ENCODE results near the gene LINC00305. TPM values are rescaled to one million over a fixed set of nuclear protein-coding genes. Genes with fewer than 3 reads are reported as not detected.

The LINC00305 gene
- total and polyA plus RNA-seq, 2 of the 8 experiments (the other 6 are each of a cell fraction or from before 2014, with no cell fraction given) = not detected

DNA sequence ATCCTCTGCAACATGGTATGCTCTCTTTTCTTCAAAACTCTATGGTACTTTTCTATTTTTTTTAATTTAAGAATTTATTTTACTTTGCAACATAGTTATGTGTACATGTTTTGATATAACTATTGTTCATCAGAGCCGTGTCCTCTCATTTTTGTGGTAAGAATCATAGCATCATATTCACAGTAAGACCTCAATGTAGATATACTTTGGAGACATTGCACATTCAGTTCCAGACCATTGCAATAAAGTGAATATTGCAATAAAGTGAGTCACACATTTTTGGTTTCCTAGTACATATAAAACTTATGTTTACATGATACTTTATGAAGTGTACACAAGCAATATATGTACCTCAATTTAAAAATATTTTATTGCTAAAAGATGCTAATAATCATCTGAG, 22.7 kb upstream of the LINC00305 start (continued):
- TF ChIP-seq, protein P1, sequence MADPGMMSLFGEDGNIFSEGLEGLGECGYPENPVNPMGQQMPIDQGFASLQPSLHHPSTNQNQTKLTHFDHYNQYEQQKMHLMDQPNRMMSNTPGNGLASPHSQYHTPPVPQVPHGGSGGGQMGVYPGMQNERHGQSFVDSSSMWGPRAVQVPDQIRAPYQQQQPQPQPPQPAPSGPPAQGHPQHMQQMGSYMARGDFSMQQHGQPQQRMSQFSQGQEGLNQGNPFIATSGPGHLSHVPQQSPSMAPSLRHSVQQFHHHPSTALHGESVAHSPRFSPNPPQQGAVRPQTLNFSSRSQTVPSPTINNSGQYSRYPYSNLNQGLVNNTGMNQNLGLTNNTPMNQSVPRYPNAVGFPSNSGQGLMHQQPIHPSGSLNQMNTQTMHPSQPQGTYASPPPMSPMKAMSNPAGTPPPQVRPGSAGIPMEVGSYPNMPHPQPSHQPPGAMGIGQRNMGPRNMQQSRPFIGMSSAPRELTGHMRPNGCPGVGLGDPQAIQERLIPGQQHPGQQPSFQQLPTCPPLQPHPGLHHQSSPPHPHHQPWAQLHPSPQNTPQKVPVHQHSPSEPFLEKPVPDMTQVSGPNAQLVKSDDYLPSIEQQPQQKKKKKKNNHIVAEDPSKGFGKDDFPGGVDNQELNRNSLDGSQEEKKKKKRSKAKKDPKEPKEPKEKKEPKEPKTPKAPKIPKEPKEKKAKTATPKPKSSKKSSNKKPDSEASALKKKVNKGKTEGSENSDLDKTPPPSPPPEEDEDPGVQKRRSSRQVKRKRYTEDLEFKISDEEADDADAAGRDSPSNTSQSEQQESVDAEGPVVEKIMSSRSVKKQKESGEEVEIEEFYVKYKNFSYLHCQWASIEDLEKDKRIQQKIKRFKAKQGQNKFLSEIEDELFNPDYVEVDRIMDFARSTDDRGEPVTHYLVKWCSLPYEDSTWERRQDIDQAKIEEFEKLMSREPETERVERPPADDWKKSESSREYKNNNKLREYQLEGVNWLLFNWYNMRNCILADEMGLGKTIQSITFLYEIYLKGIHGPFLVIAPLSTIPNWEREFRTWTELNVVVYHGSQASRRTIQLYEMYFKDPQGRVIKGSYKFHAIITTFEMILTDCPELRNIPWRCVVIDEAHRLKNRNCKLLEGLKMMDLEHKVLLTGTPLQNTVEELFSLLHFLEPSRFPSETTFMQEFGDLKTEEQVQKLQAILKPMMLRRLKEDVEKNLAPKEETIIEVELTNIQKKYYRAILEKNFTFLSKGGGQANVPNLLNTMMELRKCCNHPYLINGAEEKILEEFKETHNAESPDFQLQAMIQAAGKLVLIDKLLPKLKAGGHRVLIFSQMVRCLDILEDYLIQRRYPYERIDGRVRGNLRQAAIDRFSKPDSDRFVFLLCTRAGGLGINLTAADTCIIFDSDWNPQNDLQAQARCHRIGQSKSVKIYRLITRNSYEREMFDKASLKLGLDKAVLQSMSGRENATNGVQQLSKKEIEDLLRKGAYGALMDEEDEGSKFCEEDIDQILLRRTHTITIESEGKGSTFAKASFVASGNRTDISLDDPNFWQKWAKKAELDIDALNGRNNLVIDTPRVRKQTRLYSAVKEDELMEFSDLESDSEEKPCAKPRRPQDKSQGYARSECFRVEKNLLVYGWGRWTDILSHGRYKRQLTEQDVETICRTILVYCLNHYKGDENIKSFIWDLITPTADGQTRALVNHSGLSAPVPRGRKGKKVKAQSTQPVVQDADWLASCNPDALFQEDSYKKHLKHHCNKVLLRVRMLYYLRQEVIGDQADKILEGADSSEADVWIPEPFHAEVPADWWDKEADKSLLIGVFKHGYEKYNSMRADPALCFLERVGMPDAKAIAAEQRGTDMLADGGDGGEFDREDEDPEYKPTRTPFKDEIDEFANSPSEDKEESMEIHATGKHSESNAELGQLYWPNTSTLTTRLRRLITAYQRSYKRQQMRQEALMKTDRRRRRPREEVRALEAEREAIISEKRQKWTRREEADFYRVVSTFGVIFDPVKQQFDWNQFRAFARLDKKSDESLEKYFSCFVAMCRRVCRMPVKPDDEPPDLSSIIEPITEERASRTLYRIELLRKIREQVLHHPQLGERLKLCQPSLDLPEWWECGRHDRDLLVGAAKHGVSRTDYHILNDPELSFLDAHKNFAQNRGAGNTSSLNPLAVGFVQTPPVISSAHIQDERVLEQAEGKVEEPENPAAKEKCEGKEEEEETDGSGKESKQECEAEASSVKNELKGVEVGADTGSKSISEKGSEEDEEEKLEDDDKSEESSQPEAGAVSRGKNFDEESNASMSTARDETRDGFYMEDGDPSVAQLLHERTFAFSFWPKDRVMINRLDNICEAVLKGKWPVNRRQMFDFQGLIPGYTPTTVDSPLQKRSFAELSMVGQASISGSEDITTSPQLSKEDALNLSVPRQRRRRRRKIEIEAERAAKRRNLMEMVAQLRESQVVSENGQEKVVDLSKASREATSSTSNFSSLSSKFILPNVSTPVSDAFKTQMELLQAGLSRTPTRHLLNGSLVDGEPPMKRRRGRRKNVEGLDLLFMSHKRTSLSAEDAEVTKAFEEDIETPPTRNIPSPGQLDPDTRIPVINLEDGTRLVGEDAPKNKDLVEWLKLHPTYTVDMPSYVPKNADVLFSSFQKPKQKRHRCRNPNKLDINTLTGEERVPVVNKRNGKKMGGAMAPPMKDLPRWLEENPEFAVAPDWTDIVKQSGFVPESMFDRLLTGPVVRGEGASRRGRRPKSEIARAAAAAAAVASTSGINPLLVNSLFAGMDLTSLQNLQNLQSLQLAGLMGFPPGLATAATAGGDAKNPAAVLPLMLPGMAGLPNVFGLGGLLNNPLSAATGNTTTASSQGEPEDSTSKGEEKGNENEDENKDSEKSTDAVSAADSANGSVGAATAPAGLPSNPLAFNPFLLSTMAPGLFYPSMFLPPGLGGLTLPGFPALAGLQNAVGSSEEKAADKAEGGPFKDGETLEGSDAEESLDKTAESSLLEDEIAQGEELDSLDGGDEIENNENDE (IDR thresholded peaks at IDR 0.05; ENCODE audit: insufficient replicate concordance, low read length) = no peak
- TF ChIP-seq SUZ12 (IDR thresholded peaks at IDR 0.05; ENCODE audit: low read length) (no peak), GTF2F1 (IDR thresholded peaks at IDR 0.05; ENCODE audit: borderline replicate concordance, low read depth, low read length) (no peak), JUN (IDR thresholded peaks at IDR 0.05; ENCODE audit: low read depth, low read length) (no peak), NANOG (IDR thresholded peaks at IDR 0.05; ENCODE audit: insufficient read depth, low read depth, low read length, poor library complexity, severe bottlenecking) (no peak), SIN3A (conservative IDR thresholded peaks at IDR 0.05 in 1 of 2, IDR thresholded peaks at IDR 0.05 in 1 of 2; ENCODE audit: low read depth in 1 of 2, low read length in 2 of 2) (no peak), POU5F1 (IDR thresholded peaks at IDR 0.05; ENCODE audit: low read depth, low read length) (no peak), SP2 (IDR thresholded peaks at IDR 0.05; ENCODE audit: low read length) (no peak), CTCF (IDR thresholded peaks at IDR 0.05; ENCODE audit: control extremely low read depth in 1 of 3, insufficient read depth in 1 of 3, low read depth in 1 of 3, low read length in 3 of 3) (no peak)
